HG02943 (cell line): Measurements from ENCODE around the gene LSM3.

Source experiments
- ATAC-seq: cut with Tn5 transposase; IDR thresholded peaks from one replicate; pipeline ENCODE4 v1.9.1; 2021; ENCODE audit warnings: mild to moderate bottlenecking, low read depth, moderate library complexity; ENCODE audit not compliant: unreplicated experiment

LSM3 gene

GRCh38 chr3:14188041-14188754, 9.6 kb downstream of the LSM3 start:
- no peak for ATAC-seq

DNA sequence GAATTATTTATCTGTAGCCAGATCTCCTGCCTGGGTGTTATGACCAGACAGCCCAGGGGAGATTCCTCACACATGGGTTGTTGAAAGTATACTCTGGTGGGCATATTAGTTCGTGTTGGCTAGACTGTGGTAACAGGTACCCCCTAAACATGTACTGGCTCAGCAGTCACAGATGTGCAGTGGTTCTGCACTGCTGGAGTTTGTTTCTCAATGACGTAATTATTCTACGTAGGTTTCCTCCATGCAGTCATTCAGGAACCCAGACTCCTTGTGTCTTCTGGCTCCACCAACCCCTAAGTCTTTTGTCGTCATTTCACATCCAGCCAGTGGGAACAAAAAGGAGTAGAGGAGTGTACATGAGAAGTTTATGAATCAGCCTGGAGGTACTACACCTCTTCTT, 16.2 kb downstream of the LSM3 start:
- ATAC-seq, result no peak

- no peak for ATAC-seq
Measured at GRCh38 chr3:14199641-14200040, 21.0 kb downstream of the LSM3 start.

DNA sequence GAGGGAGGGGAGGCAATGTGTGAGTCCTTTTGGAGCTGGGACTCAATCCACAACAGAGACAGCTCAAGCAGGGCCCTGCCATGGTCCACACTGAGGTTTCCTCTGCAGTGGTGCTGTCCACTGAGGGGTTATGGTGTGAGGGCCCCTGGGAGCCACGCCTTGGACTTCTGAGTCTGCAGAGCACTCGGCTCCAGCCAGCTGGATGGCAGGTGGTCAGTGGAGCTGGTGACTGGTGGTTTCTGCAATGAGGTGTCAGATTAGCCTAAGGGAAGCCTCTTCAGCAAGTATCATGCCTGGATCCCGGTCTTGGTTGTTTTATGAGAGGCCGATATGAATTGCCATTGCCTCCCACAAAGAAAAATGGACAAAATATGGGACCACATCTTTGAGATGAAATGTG, 21.7 kb downstream of the LSM3 start:
- no peak for ATAC-seq

- ATAC-seq, result no peak
Measured at GRCh38 chr3:14200841-14201240, 22.2 kb downstream of the LSM3 start.

- ATAC-seq, result no peak
Measured at GRCh38 chr3:14201940-14202684, 23.5 kb downstream of the LSM3 start.

DNA sequence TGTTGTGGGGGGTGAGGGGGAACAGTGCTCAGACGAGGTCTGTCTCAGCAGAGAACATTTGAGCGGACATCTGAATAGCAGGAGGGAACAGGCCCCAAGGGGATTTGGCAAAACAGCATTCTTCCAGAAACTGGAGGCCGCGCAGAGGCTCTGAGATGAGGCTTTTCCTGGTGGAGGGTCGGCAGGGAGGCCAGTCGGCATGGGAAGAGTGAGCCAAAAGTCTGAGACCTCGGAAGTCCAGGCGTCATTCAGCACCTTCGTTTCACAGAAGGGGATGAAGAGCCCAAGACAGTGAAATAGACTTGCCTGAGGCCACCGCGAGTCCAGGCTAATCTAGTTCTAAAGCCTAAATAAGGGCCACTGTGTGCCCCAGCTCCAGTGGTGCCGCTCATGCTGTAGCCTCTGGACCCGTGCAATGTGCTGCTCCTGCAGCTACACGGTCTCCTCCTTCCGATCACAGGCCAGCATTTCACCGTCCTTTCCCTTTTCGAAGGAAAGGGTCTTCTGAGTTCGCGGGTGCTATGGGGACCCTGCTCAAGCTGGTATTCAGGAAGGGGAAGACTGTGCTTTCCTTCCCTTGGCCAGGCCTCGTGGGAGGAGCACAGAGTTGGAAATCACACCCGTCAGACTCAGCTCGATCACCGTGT, 24.4 kb downstream of the LSM3 start:
- no peak for ATAC-seq

DNA sequence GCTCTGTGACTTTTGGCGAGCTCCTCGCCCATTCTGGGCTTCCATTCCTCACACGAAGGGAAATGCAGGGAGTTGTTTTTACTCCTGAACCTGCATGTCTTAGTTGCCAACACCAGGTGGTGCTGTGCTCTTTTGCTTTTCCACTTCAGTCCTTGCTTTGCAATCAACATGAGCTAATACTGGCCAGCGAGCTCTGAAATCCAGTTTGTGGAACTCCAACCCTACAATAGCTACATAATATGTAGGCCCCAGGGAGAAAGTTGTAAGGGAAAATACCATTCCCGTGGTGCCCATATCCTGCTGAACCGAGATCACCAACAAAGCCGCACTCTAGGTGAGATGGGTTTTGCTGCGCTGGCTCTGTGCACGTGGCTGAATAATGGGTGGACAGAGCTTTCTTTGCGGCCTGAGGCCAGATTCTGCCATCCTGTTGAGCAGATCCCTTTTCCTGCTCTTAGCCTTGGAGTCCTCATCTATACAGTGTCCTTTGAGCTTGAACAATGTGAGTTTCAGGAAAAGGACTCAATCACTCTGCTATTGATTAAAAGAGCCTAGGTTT, 25.0 kb downstream of the LSM3 start:
- no peak for ATAC-seq

GRCh38 chr3:14204515-14205284, 26.1 kb downstream of the LSM3 start:
- ATAC-seq, result no peak

GRCh38 chr3:14206548-14207177, 28.0 kb downstream of the LSM3 start:
- no peak for ATAC-seq

DNA sequence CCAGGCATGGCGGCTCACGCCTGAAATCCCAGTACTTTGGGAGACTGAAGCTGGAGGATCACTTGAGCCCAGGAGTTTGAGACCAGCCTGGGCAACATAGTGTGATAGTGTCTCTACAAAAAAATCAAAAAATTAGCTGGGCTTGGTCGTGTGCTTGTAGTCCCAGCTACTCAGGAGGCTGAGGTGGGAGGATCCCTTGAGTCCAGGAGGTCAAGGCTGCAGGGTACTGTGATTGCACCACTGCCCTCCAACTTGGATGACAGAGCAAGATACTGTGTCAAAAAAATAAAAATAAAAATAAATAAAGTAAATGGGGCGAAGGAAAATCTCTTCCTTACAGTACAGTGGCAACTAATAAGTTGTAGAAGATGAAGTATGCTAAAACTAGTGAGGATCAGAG, 29.6 kb downstream of the LSM3 start:
- ATAC-seq, result no peak

GRCh38 chr3:14208977-14209394, 30.4 kb downstream of the LSM3 start:
- ATAC-seq, result no peak

DNA sequence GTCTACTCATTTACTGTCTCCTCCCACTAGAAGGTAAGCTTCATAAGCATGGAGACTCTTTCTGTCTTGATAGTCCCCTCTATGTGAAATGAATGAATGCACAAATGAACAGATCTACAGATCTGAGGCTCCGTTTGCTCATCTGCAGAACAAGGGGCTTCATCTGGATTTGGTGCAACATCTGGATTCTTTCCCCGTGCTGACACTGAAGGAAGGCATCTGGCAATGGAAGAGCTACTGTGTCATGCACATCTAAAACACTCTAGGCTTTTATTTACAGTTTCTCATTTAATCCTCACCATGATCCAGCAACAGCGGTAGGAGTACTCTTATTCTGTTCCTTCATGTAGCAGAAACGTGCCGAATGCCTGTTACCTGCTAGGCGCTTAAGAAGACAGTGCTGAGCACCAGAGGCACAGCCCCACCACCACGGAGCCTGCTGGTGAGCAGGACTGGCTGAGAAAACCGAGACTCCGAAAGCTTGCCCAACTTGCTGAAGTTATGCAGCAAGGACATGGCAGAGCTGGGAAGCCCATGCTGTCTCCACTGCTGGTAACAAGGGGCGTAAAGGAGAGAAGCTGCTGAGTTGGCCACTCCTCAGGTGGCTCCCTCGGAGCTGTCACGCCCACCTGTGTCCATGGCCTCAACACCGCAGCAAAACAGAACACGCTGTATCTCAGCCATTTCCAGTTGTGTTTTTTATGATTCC, 31.1 kb downstream of the LSM3 start:
- ATAC-seq, result no peak

DNA sequence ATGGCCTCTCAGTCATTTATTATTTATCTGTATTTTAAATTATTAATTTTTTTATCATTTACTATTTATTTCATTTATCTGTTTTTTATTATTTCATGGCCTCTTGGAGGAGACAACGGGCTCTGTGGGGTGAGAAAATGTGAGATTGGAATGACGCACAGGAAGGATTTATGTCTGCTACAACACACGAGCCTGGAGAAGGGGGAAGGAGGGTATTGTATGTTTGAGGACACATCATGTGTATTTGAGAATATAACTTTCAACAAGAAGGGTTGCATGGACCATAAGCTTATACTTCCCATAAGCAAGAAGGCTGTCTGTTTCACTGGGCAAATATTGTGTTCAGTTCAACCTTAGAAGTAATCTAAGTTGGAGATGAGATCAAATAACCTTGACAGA, 31.7 kb downstream of the LSM3 start:
- ATAC-seq, result no peak

DNA sequence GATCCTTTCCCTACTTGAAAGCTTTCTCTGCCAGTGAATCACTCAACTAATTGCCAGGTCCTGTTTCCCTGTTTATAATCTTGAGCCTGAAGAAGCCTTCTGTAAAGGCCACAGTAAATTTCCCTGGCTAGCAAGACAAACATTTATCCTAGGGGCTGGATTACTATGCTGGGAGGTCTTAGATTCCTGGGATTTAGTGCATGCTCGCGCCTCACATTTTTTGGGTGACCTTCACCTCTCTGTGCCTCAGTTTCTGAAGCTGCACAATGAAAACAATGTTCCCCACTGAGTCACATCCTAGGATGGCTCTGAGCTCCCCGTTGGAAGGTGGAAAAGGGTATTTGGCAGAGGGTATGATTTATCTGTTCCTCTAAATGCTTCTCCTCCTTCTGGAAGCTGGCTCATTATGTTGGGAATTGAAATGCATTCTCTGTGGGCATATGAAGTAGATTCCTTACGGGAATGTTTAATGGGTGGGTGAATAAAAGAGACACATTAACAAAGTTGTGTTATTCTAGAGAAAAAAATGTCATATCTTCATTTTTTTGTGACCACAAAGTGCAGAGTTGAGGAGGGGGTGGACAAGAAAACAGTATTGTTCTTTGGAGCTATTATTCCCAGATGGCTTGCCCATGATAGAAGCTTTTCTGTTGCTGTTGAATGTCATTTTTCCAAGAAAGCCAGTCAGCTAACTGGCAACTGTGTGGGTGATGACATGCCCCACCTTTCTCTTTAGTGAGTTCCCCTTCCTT, 32.4 kb downstream of the LSM3 start:
- no peak for ATAC-seq

DNA sequence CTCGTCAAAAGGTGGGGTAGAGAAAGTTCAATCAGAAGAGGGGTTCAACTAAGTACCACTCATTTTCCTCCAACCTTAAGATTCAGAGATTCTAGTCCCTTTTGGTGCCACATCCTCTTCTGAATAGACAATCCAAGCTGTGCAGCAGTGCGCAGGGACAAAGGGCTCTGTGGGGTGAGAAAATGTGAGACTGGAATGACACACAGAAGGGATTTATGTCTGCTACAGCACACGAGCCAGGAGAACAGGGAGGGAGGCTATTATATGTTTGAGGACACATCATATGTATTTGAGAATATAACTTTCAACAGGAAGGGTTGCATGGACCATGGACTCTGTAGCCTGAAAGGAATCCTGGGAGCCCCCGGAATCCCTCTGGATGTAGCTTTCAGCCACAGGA, 33.0 kb downstream of the LSM3 start:
- no peak for ATAC-seq

DNA sequence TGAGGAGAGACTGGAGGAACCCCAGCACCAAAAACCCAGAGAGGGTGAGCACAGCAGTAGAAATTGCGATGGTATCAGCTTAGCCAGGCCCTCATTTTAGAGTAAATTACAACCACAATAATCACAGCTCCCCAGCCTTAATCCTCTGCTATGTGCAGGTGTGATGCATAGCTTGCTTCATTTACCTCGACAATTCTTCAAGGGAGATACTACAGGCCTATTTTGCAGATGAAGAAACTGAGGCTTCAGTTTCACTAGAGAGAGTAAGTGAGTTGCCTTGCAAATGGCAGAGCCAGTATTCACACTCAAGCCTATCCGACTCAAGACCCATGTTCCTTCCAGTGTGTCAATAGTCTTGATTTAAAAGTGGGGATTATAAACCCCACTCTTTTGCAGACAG, 33.4 kb downstream of the LSM3 start:
- no peak for ATAC-seq

GRCh38 chr3:14213066-14213774, 34.6 kb downstream of the LSM3 start:
- ATAC-seq, result no peak
